NT2/D1 (cell line): ENCODE data around the gene CDR2.
A peak's percentile ranks its signal among the peaks of the same experiment; 100 is the strongest.
"Not testable (repeated sequence)": the region's sequence is repeated elsewhere in the genome, so short reads cannot be mapped to it uniquely, and the experiment has no call there.

ENCODE experiments used
- DNase-seq: peaks from one replicate; pipeline ENCODE4 v3.0.0-alpha.2; 2011; ENCODE audit warnings: low read depth, low spot score
- H3K27me3 ChIP-seq: 2 replicates; pipeline ENCODE4 v1.6.0; 2011; ENCODE audit warnings: mild to moderate bottlenecking; ENCODE audit not compliant: insufficient read length, insufficient read depth
- H3K36me3 ChIP-seq: 2 replicates; pipeline ENCODE4 v1.6.1; 2011; ENCODE audit warnings: mild to moderate bottlenecking, low read length, mixed read lengths; ENCODE audit not compliant: insufficient read depth, insufficient read length
- H3K4me1 ChIP-seq: 2 replicates; pipeline ENCODE4 v1.5.1; 2011; ENCODE audit not compliant: insufficient read depth, insufficient read length
- H3K4me3 ChIP-seq: 2 replicates; pipeline ENCODE4 v1.5.1; 2011; ENCODE audit warnings: low read depth; ENCODE audit not compliant: insufficient read length
- H3K9ac ChIP-seq: 2 replicates; pipeline ENCODE4 v1.6.0; 2011; ENCODE audit warnings: low read depth; ENCODE audit not compliant: insufficient read length
- H3K9me3 ChIP-seq: 2 replicates; pipeline ENCODE4 v1.5.1; 2011; ENCODE audit warnings: mild to moderate bottlenecking, low read length; ENCODE audit not compliant: insufficient read depth
- SUZ12 ChIP-seq: IDR thresholded peaks from 2 replicates; pipeline ENCODE4 v1.6.1; 2011; ENCODE audit not compliant: insufficient read length, insufficient read depth; ENCODE audit errors: extremely low read depth
- YY1 ChIP-seq: IDR thresholded peaks from 2 replicates; pipeline ENCODE4 v1.6.1; 2011; ENCODE audit not compliant: insufficient read length, insufficient read depth
- ZNF274 ChIP-seq: IDR thresholded peaks from 2 replicates; pipeline ENCODE4 v1.6.1; 2011; ENCODE audit warnings: mild to moderate bottlenecking, low read depth, low read length

Gene CDR2

GRCh38 chr16:22374311-22375116 is at the start of gene CDR2:
Gene CDR2, minus strand, starts transcription at chr16:22374619. Its CDS starts 310 bp downstream, at chr16:22374309.
- no peaks in the 10 kb centered on the region for H3K9me3 ChIP-seq
- H3K4me1 ChIP-seq, result peaks cover 5% of the 10 kb centered on the region
- peak; percentile 94 for DNase-seq
- peaks cover 14% of the 10 kb centered on the region for H3K27me3 ChIP-seq
- TF ChIP-seq SUZ12, result no peak
- TF ChIP-seq YY1, result no peak
- TF ChIP-seq ZNF274, result no peak
- H3K9ac ChIP-seq, result peak within 1 kb of the TSS; percentile 88
- peak within 1 kb of the TSS; percentile 88 for H3K4me3 ChIP-seq
- peaks cover 13% of the 10 kb centered on the region for H3K36me3 ChIP-seq

DNA sequence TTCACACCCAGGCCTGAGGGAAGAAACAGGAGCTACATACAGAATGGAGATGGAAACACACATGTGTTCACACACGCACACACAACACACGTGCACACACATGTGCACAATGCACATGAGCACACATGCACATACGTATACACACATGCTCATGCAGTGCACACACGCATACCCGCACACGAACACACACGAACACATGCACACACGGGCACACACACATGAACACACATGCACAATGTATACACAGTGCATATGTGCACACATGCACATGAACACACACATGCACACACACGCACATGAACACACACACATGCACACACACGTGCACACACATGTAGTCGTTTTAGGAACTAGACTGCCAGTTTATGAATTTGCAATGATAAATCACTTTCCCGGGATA is 49.3 kb upstream of the CDR2 start:
- H3K4me1 ChIP-seq, result peaks cover 5% of the 10 kb centered on the region
- no peak overlapping the region for H3K9ac ChIP-seq
- no peaks in the 10 kb centered on the region for H3K27me3 ChIP-seq
- H3K9me3 ChIP-seq, result no peaks in the 10 kb centered on the region
- no peak for TF ChIP-seq SUZ12
- TF ChIP-seq ZNF274, result no peak
- no peak for TF ChIP-seq YY1
- DNase-seq, result no peak
- H3K36me3 ChIP-seq, result peaks cover 70% of the 10 kb centered on the region
- no peak overlapping the region for H3K4me3 ChIP-seq

GRCh38 chr16:22421136-22421535 is 46.7 kb upstream of the CDR2 start:
- H3K27me3 ChIP-seq, result no peaks in the 10 kb centered on the region
- H3K9ac ChIP-seq, result no peak overlapping the region
- H3K4me1 ChIP-seq, result peaks cover 5% of the 10 kb centered on the region
- no peaks in the 10 kb centered on the region for H3K9me3 ChIP-seq
- H3K36me3 ChIP-seq, result peaks cover 55% of the 10 kb centered on the region
- TF ChIP-seq YY1, result no peak
- no peak for TF ChIP-seq SUZ12
- no peak for TF ChIP-seq ZNF274
- no peak overlapping the region for H3K4me3 ChIP-seq
- no peak for DNase-seq

DNA sequence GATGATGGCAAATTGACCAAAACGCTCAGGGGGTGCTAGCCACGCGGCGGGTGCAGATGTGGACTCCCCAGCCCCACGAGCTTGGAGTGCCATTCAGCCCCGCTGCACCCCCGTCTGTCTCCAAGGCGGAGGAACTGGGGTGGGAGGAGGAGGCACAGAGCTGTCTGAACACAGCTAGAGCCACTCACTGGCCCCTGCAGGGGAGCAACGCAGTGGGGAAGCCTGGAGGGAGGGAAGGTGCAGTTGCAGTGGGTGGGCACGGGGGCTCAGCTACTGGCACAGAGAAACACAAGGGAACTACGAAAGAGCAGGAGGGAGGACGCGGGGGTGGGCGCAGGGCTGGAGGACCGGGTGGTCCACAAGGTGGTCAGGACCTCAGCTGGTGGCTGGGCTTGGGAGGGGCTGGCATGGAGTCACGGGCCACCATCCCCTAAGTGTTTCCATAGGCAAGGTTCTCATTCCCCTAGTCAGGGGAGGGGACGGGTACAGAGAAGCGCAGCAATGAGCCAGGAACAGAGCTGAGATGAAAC is 46.3 kb upstream of the CDR2 start:
- TF ChIP-seq SUZ12, result no peak
- TF ChIP-seq ZNF274, result no peak
- Histone ChIP-seq H3K36me3 (peaks cover 50% of the 10 kb centered on the region), H3K9ac (no peak overlapping the region), H3K27me3 (no peaks in the 10 kb centered on the region), H3K4me1 (peaks cover 3% of the 10 kb centered on the region), H3K4me3 (no peak overlapping the region), H3K9me3 (no peaks in the 10 kb centered on the region)
- DNase-seq, result no peak

- peaks cover 45% of the 10 kb centered on the region for H3K36me3 ChIP-seq
- TF ChIP-seq SUZ12 (no peak), ZNF274 (no peak), YY1 (no peak)
Observed at GRCh38 chr16:22419908-22420307, 45.5 kb upstream of the CDR2 start.

DNA sequence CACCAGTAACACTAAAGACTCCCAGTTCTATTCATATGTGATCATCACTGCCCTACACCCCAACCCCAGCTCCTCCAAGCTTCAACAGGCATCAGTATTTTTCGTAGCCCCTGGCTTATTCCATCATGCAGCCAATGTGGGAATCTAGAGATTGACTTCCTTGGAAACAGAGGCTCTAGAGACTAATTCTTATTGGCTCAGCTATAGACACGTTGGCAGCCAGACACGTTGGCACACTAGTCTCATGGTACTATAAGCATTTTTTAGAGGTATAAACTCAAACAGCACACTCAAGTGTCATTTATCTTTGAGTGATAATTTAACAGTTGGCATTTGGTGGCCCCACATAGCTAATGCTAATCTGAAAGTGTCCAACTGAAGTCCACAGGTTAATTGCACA is 44.4 kb upstream of the CDR2 start:
- no peak for TF ChIP-seq YY1
- no peak for TF ChIP-seq SUZ12
- TF ChIP-seq ZNF274, result no peak
- no peak overlapping the region for H3K9ac ChIP-seq
- no peaks in the 10 kb centered on the region for H3K9me3 ChIP-seq
- no peaks in the 10 kb centered on the region for H3K27me3 ChIP-seq
- H3K4me1 ChIP-seq, result peaks cover 3% of the 10 kb centered on the region
- peaks cover 42% of the 10 kb centered on the region for H3K36me3 ChIP-seq
- H3K4me3 ChIP-seq, result no peak overlapping the region
- no peak for DNase-seq

More at GRCh38 chr16:22419908-22420307, 45.5 kb upstream of the CDR2 start:
- no peak overlapping the region for H3K4me3 ChIP-seq
- no peak overlapping the region for H3K9ac ChIP-seq
- H3K4me1 ChIP-seq, result peaks cover 3% of the 10 kb centered on the region
- no peaks in the 10 kb centered on the region for H3K9me3 ChIP-seq
- no peak for DNase-seq
- H3K27me3 ChIP-seq, result no peaks in the 10 kb centered on the region

- not testable (repeated sequence) for H3K9me3 ChIP-seq, H3K27me3 ChIP-seq, DNase-seq, H3K9ac ChIP-seq, H3K4me3 ChIP-seq, H3K4me1 ChIP-seq
- H3K36me3 ChIP-seq, result peaks cover 38% of the 10 kb centered on the region
Observed at GRCh38 chr16:22417798-22418197, 43.4 kb upstream of the CDR2 start.
